ENCODE measurements around the gene CDH3. TPM values are rescaled to one million over a fixed set of nuclear protein-coding genes. Genes with fewer than 3 reads are reported as not detected.

The CDH3 gene
- total and polyA plus RNA-seq, 2 of the 8 experiments (the other 6 are each of a cell fraction or from before 2014, with no cell fraction given): 146 to 171 TPM

DNA sequence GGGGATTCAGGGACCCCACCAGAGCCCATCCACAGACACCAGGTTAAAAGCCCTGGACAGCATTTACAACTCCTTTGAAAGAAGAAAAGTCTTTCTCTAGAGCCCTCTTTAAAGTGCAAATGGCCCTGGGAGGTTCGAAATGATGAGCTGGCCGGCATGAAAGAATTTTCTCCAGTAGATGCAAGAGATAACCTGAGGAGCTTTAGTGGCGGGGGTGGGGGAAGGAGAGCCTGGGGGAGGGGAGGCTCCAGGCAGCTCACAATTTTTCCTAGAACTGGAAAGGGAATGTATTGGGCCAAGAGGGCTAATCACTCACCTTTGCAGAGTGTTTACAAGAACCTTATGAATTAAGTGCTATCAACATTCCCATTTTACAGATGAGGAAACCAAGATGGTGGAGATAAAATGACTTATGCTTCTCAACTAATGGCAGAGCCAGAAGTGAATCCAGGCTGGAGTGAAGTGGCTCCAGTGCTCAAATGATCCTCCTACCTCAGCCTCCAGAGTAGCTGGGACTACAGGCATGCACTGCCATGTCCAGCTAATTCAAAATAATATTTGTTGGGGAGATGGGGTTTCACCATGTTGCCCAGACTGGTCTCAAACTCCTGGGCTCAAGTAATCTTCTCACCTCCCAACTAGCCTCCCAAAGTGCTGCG lies 87.8 kb downstream of the CDH3 start:
- Histone ChIP-seq H2AFZ (ENCODE audit: low read length) (no peak overlapping the region), H3K9me3 (ENCODE audit: insufficient read depth in 2 of 2, low read depth in 1 of 2, low read length in 1 of 2) (no peaks in the 10 kb centered on the region), H3K27ac (ENCODE audit: low read depth, low read length) (peak overlapping the region; percentile 48; the same call in 1 of the 2 replicates), H2BK120ac (replicated peaks; ENCODE audit: low read depth, low read length) (peak overlapping the region; percentile 95), H3K79me1 (ENCODE audit: low read depth, low read length) (no peaks in the 10 kb centered on the region), H3K9ac (replicated peaks in 1 of 4; ENCODE audit: extremely low read depth in 1 of 4, low read depth in 3 of 4, low read length in 3 of 4) (no peak overlapping the region), H3K23ac (ENCODE audit: insufficient read length) (no peak overlapping the region), H3K56ac (replicated peaks; ENCODE audit: insufficient read length, low read depth, low read length) (no peak overlapping the region), H3K36me3 (ENCODE audit: control insufficient read depth in 2 of 4, insufficient read depth in 4 of 4, low read length in 3 of 4) (no peaks in the 10 kb centered on the region), H2AK5ac (ENCODE audit: low read depth, low read length) (no peak overlapping the region), H4K91ac (replicated peaks; ENCODE audit: insufficient read length, low read length) (peak overlapping the region; percentile 59), H3K23me2 (ENCODE audit: low read depth, low read length) (peaks cover 2% of the 10 kb centered on the region; the same call in 1 of the 2 replicates), H3K4me2 (ENCODE audit: insufficient read depth in 1 of 2, low read depth in 2 of 2, low read length in 2 of 2) (peak overlapping the region; percentile 43 to 55; a peak in 2 of 4 replicates), H2BK20ac (ENCODE audit: low read length) (0 out of 2 replicates have a peak overlapping the region, but pooled peaks have one; percentile 82), H3K27me3 (replicated peaks in 1 of 4; ENCODE audit: control insufficient read depth in 3 of 4, extremely low read depth in 1 of 4, insufficient read depth in 3 of 4, low read length in 3 of 4) (no peaks in the 10 kb centered on the region), H2BK15ac (ENCODE audit: low read length) (0 out of 2 replicates have a peak overlapping the region, but pooled peaks have one; percentile 92), H2BK12ac (ENCODE audit: low read depth, low read length) (peak overlapping the region; percentile 76), H4K5ac (ENCODE audit: insufficient read length, low read depth, low read length) (peak overlapping the region; percentile 67), H3K4ac (replicated peaks; ENCODE audit: insufficient read length, low read depth, low read length) (peak overlapping the region; percentile 65), H3K4me1 (replicated peaks in 1 of 4; ENCODE audit: control insufficient read depth in 3 of 4, insufficient read depth in 4 of 4, low read length in 3 of 4) (peaks cover 0 to 6% (median 2%) of the 10 kb centered on the region in 4 experiments; a peak in 3 of 7 replicates), H3K14ac (ENCODE audit: insufficient read length) (no peak overlapping the region), H3K79me2 (ENCODE audit: control insufficient read depth in 1 of 2, insufficient read depth in 2 of 2, low read length in 2 of 2) (peaks cover 0 to 5% of the 10 kb centered on the region in 2 experiments; a peak in 1 of 4 replicates), H2BK5ac (ENCODE audit: low read depth, low read length) (peak overlapping the region; percentile 90; the same call in 1 of the 2 replicates), H4K8ac (ENCODE audit: extremely low read depth, insufficient read depth, low read length) (no peak overlapping the region), H3K18ac (ENCODE audit: extremely low read depth, low read length) (peak overlapping the region; percentile 90; the same call in 1 of the 2 replicates), H3K4me3 (ENCODE audit: extremely low read depth in 1 of 4, insufficient read depth in 2 of 4, low read depth in 3 of 4, low read length in 4 of 4) (peak overlapping the region in 1 of 4 experiments; percentile 9; a peak in 1 of 8 replicates), H4K20me1 (replicated peaks in 1 of 2; ENCODE audit: control insufficient read depth in 1 of 2, insufficient read depth in 2 of 2, low read length in 2 of 2) (no peaks in the 10 kb centered on the region)
- no peak for DNase-seq (ENCODE audit: low read depth in 1 of 2, low spot score in 2 of 2)
- no peak for FAIRE-seq
- WGBS, 2 experiments (ENCODE audit: extremely low coverage in 1 of 2, insufficient coverage in 1 of 2, insufficient read length in 1 of 2, insufficient replicate concordance in 2 of 2, low coverage in 1 of 2, low lambda C conversion rate in 2 of 2, missing lambda C conversion rate in 1 of 2): 50% methylated on average over 4 of the region's 4 CpGs; no CpG with 5 or more reads in 1 of the 2 experiments
- ChIA-PET CTCF (ENCODE audit: partially characterized antibody) (interaction anchor here (0.9 to 2.5 kb wide), 7 partner anchors 11 to 143 kb away, joined by 3 to 8 read pairs (median 3); no protein-coding TSS in a partner anchor), POLR2A (ENCODE audit: partially characterized antibody) (interaction anchor here (0.6 to 1.9 kb wide), 7 partner anchors 10 to 89 kb away, joined by 3 to 10 read pairs (median 3); no protein-coding TSS in a partner anchor)
- TF ChIP-seq KDM1A (IDR thresholded peaks at IDR 0.05; ENCODE audit: borderline replicate concordance, low read length) (peak; percentile 57; the same call in 1 of the 2 replicates), POU5F1 (IDR thresholded peaks at IDR 0.05; ENCODE audit: low read depth, low read length) (no peak), ASH2L (IDR thresholded peaks at IDR 0.05; ENCODE audit: low read length) (peak; percentile 40)
